ENCODE results near the gene CHD2. TPM values are rescaled to one million over a fixed set of nuclear protein-coding genes. Genes with fewer than 3 reads are reported as not detected.

The CHD2 gene
- total and polyA plus RNA-seq, 8 donors: 21.5 to 833 (median 131) TPM

DNA sequence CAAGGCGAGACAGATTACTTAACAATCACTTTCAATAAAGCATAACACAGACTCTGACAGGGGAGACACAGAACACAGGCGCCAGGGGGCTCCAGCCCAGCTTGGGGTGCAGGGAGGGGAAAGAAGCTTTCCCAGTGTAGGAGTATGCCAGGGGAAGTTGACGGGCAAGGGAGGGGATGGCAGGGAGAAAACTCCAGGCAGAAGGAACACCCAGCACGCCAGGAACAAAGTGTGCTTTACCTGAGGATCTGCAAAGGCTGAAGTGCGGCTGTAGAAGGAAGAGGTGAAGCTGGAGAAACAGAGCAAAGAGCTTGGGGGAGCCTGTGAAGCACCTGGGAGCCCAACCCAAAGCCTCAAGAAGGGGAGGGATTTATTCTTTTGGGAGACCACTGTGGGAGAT, 176.8 kb downstream of the CHD2 start:
- TF ChIP-seq EP300 (IDR thresholded peaks at IDR 0.05): no peak
- TF ChIP-seq, protein P1, sequence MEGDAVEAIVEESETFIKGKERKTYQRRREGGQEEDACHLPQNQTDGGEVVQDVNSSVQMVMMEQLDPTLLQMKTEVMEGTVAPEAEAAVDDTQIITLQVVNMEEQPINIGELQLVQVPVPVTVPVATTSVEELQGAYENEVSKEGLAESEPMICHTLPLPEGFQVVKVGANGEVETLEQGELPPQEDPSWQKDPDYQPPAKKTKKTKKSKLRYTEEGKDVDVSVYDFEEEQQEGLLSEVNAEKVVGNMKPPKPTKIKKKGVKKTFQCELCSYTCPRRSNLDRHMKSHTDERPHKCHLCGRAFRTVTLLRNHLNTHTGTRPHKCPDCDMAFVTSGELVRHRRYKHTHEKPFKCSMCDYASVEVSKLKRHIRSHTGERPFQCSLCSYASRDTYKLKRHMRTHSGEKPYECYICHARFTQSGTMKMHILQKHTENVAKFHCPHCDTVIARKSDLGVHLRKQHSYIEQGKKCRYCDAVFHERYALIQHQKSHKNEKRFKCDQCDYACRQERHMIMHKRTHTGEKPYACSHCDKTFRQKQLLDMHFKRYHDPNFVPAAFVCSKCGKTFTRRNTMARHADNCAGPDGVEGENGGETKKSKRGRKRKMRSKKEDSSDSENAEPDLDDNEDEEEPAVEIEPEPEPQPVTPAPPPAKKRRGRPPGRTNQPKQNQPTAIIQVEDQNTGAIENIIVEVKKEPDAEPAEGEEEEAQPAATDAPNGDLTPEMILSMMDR (IDR thresholded peaks at IDR 0.05): no peak
- TF ChIP-seq POLR2A (IDR thresholded peaks at IDR 0.05): no peak
- TF ChIP-seq POLR2AphosphoS5 (IDR thresholded peaks at IDR 0.05): no peak
- Histone ChIP-seq H3K4me1 (peaks cover 14 to 74% (median 31%) of the 10 kb centered on the region in 4 donors), H3K27ac (peak overlapping the region in 4 of 5 donors; percentile 42 to 92 (median 44)), H3K4me3 (no peak overlapping the region), H3K9me3 (no peaks in the 10 kb centered on the region), H3K36me3 (no peaks in the 10 kb centered on the region), H3K27me3 (peaks cover 0 to 40% (median 37%) of the 10 kb centered on the region in 3 donors)
- 79 to 87% (median 82%) methylated on average over 5 of the region's 5 CpGs for WGBS, 5 donors
- intact Hi-C loops (cut with DNase I; ENCODE audit: low total_unique reads): no loop called here
- DNase-seq: no peak

Other genes with a start within 250 kb of the CHD2 start
- 10 to 100 TPM; 14.6 to 54.0 (median 36.2) TPM for gene FAM174B, start 244.5 kb upstream of the CHD2 start, total RNA-seq
- gene FAM174B, start 244.5 kb upstream of the CHD2 start, polyA plus RNA-seq: 10 to 100 TPM; 21.7 to 30.3 (median 22.7) TPM
- gene RGMA, start 188.9 kb downstream of the CHD2 start, total RNA-seq: 10 to 100 TPM in 4 of 5 donors, 1 to 10 TPM in 1; 1.7 to 64.2 (median 30.1) TPM
- gene RGMA, start 188.9 kb downstream of the CHD2 start, polyA plus RNA-seq: 10 to 100 TPM in 1 of 3 donors, 1 to 10 TPM in 2; 4.6 to 19.8 (median 8.0) TPM